HepG2 (cell line): Measurements from ENCODE around the gene AKAP12. TPM values are rescaled to one million over a fixed set of nuclear protein-coding genes. Genes with fewer than 3 reads are reported as not detected.

Experiments used
- FOXA1 ChIP-seq, 2 experiments: fragments of 450-650 bp in 1 of 2; sonication (generic) in 1 of 2; formaldehyde crosslinking in 1 of 2; IDR thresholded peaks; 2 replicates each; pipeline versions ENCODE4 v1.4.0 to v1.6.1; 2016 to 2020; ENCODE audit warnings: missing genetic modification reagents in 1 of 2
- HNRNPL ChIP-seq: fragments of 200-400 bp; formaldehyde crosslinking; IDR thresholded peaks from 2 replicates; pipeline ENCODE4 v1.6.1; 2017; ENCODE audit warnings: mild to moderate bottlenecking, low read depth, low read length
- NFKBIZ ChIP-seq: IDR thresholded peaks from 2 replicates; pipeline ENCODE4 v1.6.1; 2018; ENCODE audit warnings: missing genetic modification reagents, missing compliant biosample characterization
- PCBP2 ChIP-seq: fragments of 200-400 bp; formaldehyde crosslinking; optimal IDR thresholded peaks from 2 replicates; pipeline ENCODE3; 2018; ENCODE audit warnings: low read length, low read depth; ENCODE audit not compliant: poor library complexity, severe bottlenecking
- SUZ12 ChIP-seq: fragments of 150-350 bp; IDR thresholded peaks from 2 replicates; pipeline ENCODE4 v1.6.1; 2014; ENCODE audit warnings: low read depth, low read length
- ZNF10 ChIP-seq: sonication (generic); formaldehyde crosslinking; IDR thresholded peaks from 2 replicates; pipeline ENCODE4 v1.4.0; 2020; ENCODE audit warnings: mild to moderate bottlenecking, low read depth, missing genetic modification reagents, borderline replicate concordance
- ZNF484 ChIP-seq: sonication (generic); formaldehyde crosslinking; IDR thresholded peaks from 2 replicates; pipeline ENCODE4 v1.5.1; 2020; ENCODE audit warnings: mild to moderate bottlenecking, low read depth, missing genetic modification reagents, borderline replicate concordance
- ZNF749 ChIP-seq: sonication (generic); formaldehyde crosslinking; IDR thresholded peaks from 2 replicates; pipeline ENCODE4 v1.8.0; 2022; ENCODE audit warnings: mild to moderate bottlenecking, missing genetic modification reagents, moderate library complexity, borderline replicate concordance
- ZNF788 ChIP-seq: sonication (generic); formaldehyde crosslinking; IDR thresholded peaks from 2 replicates; pipeline ENCODE4 v1.5.0; 2020; ENCODE audit warnings: mild to moderate bottlenecking, missing genetic modification reagents, borderline replicate concordance
- polyA plus RNA-seq, 8 experiments: library from polyadenylated mRNA; depleted of rRNA in 3 of 8; stranded (reverse) in 7 of 8; unstranded in 1 of 8; fragments of >200 nt; fragmentation: Illumina TruSeq in 4 of 8; extraction: Trizol in 4 of 8; gene quantifications; 2 replicates each; pipeline versions ENCODE4 v1.2.1 to v1.2.3, GENCODE V29; 2011 to 2016; ENCODE audit warnings: low read depth in 4 of 8, missing spikeins in 1 of 8, mixed read lengths in 1 of 8; ENCODE audit not compliant: insufficient read depth in 1 of 8
- total RNA-seq, 5 experiments: library from RNA; depleted of rRNA; stranded (reverse); fragments of >200 nt; fragmentation: Illumina TruSeq; extraction: Trizol; gene quantifications; 2 replicates each; pipeline ENCODE4 v1.2.3, GENCODE V29; 2016; ENCODE audit warnings: low read depth in 1 of 5
- TF ChIP-seq, protein P1 (sequence below): sonication (generic); formaldehyde crosslinking; conservative IDR thresholded peaks from 2 replicates; pipeline ENCODE4 v1.4.0; 2020; ENCODE audit warnings: missing genetic modification reagents
- TF ChIP-seq, protein P2 (sequence below): sonication (generic); formaldehyde crosslinking; IDR thresholded peaks from 2 replicates; pipeline ENCODE4 v1.5.1; 2020; ENCODE audit warnings: mild to moderate bottlenecking, moderate library complexity, missing genetic modification reagents
- TF ChIP-seq, protein P3 (sequence below): sonication (generic); formaldehyde crosslinking; IDR thresholded peaks from 2 replicates; pipeline ENCODE4 v1.5.0; 2020; ENCODE audit warnings: mild to moderate bottlenecking, low read depth, missing genetic modification reagents, borderline replicate concordance
- TF ChIP-seq, protein P4 (sequence below): sonication (generic); formaldehyde crosslinking; IDR thresholded peaks from 2 replicates; pipeline ENCODE4 v1.4.0; 2020; ENCODE audit warnings: mild to moderate bottlenecking, missing genetic modification reagents
- TF ChIP-seq, protein P5 (sequence below): sonication (generic); formaldehyde crosslinking; IDR thresholded peaks from 2 replicates; pipeline ENCODE4 v1.4.0; 2020; ENCODE audit warnings: missing genetic modification reagents
- TF ChIP-seq, protein P6 (sequence below): sonication (generic); formaldehyde crosslinking; IDR thresholded peaks from 2 replicates; pipeline ENCODE4 v1.5.1; 2020; ENCODE audit warnings: mild to moderate bottlenecking, missing genetic modification reagents, moderate library complexity

AKAP12 gene
- total and polyA plus RNA-seq, 2 of the 13 experiments (the other 11 are each of a cell fraction or from before 2014, with no cell fraction given), result 10.6 to 19.0 TPM

DNA sequence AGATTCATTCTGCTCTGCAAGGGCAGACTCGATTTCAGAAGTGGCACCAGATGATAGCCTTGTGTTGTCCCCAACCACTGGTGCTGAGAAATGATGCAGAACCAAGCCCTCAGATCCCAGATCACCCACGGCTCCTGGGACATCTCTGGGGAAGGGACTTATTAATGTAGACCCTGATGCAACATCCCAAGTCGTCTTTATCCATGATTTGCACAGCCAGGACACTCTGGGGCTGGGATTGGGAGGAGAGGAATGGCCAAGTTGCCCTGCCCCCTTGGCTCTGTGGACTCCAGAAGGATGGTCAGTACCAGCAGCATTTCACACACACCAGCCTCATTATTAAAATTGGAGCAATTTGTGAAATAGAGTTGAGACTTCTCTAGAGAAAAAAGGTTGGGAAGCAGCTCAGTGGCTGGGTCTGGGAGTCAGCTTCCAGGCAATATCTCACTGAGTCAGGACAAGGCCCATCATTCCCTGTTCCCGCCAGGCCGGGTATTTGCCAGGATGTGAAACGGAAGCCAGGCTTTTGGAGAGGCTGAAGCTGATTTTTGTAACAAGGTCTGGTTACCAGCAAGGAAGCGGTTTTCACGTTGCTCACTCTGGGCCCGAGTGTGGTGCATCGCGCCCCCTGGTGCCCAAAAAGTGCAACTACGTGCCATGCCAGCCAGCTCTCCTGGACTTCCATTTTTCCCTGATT is 84.2 kb downstream of the AKAP12 start (continued):
- TF ChIP-seq, protein P1, sequence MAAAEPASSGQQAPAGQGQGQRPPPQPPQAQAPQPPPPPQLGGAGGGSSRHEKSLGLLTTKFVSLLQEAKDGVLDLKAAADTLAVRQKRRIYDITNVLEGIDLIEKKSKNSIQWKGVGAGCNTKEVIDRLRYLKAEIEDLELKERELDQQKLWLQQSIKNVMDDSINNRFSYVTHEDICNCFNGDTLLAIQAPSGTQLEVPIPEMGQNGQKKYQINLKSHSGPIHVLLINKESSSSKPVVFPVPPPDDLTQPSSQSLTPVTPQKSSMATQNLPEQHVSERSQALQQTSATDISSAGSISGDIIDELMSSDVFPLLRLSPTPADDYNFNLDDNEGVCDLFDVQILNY (CRISPR knock-in tag), result no peak
- TF ChIP-seq ZNF484 (CRISPR knock-in tag), result no peak
- TF ChIP-seq, protein P2, sequence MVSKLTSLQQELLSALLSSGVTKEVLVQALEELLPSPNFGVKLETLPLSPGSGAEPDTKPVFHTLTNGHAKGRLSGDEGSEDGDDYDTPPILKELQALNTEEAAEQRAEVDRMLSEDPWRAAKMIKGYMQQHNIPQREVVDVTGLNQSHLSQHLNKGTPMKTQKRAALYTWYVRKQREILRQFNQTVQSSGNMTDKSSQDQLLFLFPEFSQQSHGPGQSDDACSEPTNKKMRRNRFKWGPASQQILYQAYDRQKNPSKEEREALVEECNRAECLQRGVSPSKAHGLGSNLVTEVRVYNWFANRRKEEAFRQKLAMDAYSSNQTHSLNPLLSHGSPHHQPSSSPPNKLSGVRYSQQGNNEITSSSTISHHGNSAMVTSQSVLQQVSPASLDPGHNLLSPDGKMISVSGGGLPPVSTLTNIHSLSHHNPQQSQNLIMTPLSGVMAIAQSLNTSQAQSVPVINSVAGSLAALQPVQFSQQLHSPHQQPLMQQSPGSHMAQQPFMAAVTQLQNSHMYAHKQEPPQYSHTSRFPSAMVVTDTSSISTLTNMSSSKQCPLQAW (CRISPR knock-in tag), result peak; percentile 88
- TF ChIP-seq, protein P3, sequence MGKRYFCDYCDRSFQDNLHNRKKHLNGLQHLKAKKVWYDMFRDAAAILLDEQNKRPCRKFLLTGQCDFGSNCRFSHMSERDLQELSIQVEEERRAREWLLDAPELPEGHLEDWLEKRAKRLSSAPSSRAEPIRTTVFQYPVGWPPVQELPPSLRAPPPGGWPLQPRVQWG (CRISPR knock-in tag), result no peak
- TF ChIP-seq NFKBIZ, result 0 out of 2 replicates have a peak, but pooled peaks have one; percentile 63
- TF ChIP-seq ZNF788 (CRISPR knock-in tag), result peak; percentile 58; the same call in 1 of the 2 replicates
- TF ChIP-seq, protein P4, sequence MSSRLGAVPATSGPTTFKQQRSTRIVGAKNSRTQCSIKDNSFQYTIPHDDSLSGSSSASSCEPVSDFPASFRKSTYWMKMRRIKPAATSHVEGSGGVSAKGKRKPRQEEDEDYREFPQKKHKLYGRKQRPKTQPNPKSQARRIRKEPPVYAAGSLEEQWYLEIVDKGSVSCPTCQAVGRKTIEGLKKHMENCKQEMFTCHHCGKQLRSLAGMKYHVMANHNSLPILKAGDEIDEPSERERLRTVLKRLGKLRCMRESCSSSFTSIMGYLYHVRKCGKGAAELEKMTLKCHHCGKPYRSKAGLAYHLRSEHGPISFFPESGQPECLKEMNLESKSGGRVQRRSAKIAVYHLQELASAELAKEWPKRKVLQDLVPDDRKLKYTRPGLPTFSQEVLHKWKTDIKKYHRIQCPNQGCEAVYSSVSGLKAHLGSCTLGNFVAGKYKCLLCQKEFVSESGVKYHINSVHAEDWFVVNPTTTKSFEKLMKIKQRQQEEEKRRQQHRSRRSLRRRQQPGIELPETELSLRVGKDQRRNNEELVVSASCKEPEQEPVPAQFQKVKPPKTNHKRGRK (CRISPR knock-in tag), result no peak
- no peak for TF ChIP-seq FOXA1 (IDR thresholded peaks at IDR 0.05)
- peak; percentile 55 for TF ChIP-seq FOXA1 (CRISPR knock-in tag; IDR thresholded peaks at IDR 0.05)
- TF ChIP-seq SUZ12, result no peak
- no peak for TF ChIP-seq PCBP2
- TF ChIP-seq, protein P5, sequence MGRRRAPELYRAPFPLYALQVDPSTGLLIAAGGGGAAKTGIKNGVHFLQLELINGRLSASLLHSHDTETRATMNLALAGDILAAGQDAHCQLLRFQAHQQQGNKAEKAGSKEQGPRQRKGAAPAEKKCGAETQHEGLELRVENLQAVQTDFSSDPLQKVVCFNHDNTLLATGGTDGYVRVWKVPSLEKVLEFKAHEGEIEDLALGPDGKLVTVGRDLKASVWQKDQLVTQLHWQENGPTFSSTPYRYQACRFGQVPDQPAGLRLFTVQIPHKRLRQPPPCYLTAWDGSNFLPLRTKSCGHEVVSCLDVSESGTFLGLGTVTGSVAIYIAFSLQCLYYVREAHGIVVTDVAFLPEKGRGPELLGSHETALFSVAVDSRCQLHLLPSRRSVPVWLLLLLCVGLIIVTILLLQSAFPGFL, result no peak
- TF ChIP-seq HNRNPL, result no peak
- 0 out of 2 replicates have a peak, but pooled peaks have one; percentile 21 for TF ChIP-seq ZNF749 (CRISPR knock-in tag)
- TF ChIP-seq, protein P6, sequence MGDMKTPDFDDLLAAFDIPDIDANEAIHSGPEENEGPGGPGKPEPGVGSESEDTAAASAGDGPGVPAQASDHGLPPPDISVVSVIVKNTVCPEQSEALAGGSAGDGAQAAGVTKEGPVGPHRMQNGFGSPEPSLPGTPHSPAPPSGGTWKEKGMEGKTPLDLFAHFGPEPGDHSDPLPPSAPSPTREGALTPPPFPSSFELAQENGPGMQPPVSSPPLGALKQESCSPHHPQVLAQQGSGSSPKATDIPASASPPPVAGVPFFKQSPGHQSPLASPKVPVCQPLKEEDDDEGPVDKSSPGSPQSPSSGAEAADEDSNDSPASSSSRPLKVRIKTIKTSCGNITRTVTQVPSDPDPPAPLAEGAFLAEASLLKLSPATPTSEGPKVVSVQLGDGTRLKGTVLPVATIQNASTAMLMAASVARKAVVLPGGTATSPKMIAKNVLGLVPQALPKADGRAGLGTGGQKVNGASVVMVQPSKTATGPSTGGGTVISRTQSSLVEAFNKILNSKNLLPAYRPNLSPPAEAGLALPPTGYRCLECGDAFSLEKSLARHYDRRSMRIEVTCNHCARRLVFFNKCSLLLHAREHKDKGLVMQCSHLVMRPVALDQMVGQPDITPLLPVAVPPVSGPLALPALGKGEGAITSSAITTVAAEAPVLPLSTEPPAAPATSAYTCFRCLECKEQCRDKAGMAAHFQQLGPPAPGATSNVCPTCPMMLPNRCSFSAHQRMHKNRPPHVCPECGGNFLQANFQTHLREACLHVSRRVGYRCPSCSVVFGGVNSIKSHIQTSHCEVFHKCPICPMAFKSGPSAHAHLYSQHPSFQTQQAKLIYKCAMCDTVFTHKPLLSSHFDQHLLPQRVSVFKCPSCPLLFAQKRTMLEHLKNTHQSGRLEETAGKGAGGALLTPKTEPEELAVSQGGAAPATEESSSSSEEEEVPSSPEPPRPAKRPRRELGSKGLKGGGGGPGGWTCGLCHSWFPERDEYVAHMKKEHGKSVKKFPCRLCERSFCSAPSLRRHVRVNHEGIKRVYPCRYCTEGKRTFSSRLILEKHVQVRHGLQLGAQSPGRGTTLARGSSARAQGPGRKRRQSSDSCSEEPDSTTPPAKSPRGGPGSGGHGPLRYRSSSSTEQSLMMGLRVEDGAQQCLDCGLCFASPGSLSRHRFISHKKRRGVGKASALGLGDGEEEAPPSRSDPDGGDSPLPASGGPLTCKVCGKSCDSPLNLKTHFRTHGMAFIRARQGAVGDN, result peak; percentile 84
- TF ChIP-seq ZNF10 (CRISPR knock-in tag), result no peak
